GM12865 (cell line): Measurements from ENCODE around the gene PRKD1.

Experiments used
- DNase-seq: peaks from one replicate; pipeline ENCODE4 v3.0.0; 2010; ENCODE audit warnings: low read depth
- H3K4me3 ChIP-seq: 2 replicates; pipeline ENCODE4 v1.5.1; 2011; ENCODE audit warnings: mild to moderate bottlenecking, low read depth, low read length, control low read depth
- CTCF ChIP-seq: IDR thresholded peaks from 2 replicates; pipeline ENCODE4 v1.5.1; 2011; ENCODE audit warnings: low read length, control low read depth, low read depth, inconsistent platforms; ENCODE audit not compliant: insufficient read depth; ENCODE audit errors: missing control alignments

Gene PRKD1

DNA sequence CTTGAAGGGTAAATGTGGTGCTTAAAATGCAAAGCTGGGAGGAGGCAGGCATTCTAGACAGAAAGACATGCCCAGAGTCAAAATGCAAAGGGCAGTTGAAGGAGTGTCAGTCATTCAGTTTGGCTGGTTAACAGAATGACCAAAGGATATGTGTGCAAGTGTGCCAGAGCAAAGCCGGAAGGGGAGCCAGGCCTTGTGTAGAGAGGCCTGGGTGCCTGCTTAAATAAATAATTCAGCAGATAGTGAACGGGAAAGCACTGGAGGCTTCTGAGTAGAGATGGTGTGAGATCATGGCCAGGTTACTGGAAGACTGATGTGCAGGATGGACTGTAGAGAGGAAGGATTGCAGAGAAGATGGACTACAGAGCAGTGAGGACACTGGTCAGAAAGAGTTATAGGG, 244.9 kb downstream of the PRKD1 start:
- TF ChIP-seq CTCF: no peak
- no peak overlapping the region for H3K4me3 ChIP-seq
- DNase-seq: no peak

- TF ChIP-seq CTCF: no peak
- H3K4me3 ChIP-seq: no peak overlapping the region
- DNase-seq: no peak
These were observed 246.3 kb downstream of the PRKD1 start for GRCh38 chr14:29681316-29681715.

GRCh38 chr14:29674566-29675285, 252.9 kb downstream of the PRKD1 start:
- no peak for TF ChIP-seq CTCF
- H3K4me3 ChIP-seq: no peak overlapping the region
- DNase-seq: no peak

- DNase-seq: no peak
- no peak for TF ChIP-seq CTCF
- H3K4me3 ChIP-seq: no peak overlapping the region
These were observed 254.8 kb downstream of the PRKD1 start for GRCh38 chr14:29672831-29673230.

DNA sequence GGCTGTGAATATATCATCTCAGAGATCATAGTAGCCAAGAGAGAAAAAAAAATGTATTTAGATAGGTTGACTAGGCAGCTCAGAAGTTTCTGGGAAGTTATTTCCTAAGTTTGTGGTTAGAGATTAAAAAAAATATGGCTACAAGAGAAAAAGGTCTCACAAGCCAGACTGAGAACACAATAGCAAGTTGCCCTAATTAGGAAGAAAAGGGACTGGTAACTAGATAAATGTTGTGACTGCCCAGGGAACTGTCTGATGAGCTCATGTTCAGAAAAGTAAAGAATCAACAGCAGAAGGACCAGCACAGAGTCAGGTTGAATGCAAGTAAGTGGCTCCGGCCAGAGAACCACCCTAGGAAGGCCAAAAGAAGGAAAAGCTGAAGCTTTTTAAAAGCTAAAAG, 256.6 kb downstream of the PRKD1 start:
- no peak for TF ChIP-seq CTCF
- DNase-seq: no peak
- no peak overlapping the region for H3K4me3 ChIP-seq

DNA sequence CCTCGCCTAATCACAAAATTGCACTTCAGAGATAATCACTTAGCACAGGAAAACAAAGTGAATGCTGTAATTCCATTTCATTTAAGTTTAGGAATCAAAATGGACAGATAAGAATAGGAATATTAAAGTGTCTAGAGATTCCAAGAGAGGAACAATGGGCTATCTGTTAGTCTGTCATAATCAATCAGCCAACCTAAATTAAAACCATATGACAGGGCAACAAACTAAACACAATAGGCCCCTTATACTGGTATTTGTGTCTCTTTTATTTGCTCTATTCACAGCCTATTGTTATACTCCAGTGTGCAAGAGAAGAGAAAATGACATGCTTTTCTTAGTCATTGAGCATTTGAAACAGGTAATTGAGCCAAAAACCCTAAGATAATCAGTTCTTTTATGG, 259.4 kb downstream of the PRKD1 start:
- TF ChIP-seq CTCF: no peak
- H3K4me3 ChIP-seq: no peak overlapping the region
- DNase-seq: no peak

DNA sequence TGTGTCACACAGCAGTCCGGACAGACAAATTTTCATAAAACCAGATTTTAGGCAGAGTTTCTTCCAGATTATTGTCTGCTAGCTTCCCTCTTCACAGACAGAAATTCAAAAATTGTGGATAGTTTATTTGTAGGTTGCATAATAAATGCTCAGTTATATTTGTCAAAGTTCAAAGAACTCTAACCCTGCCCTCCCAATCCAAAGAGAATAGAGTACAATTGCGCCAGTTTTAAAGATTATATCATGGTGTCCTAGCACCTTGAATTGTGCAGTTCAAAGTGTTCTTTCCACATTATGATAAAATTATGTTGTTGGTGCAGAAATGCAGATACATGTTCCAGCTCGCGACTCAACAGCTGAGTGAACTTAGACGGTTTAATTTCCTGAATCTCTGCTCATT, 263.1 kb downstream of the PRKD1 start:
- TF ChIP-seq CTCF: no peak
- no peak overlapping the region for H3K4me3 ChIP-seq
- DNase-seq: no peak
